Gastrocnemius medialis (tissue), 4 donors: ENCODE measurements around the gene SCYL1. TPM values are rescaled to one million over a fixed set of nuclear protein-coding genes. Genes with fewer than 3 reads are reported as not detected.

Source experiments
- ATAC-seq, 2 donors: fragments of 150-250 bp; one replicate each; pipeline ENCODE4 v1.9.1; 2016
- DNase-seq, 2 donors: peaks; one replicate each; pipeline ENCODE4 v3.0.0-alpha.2; 2019
- H3K27ac ChIP-seq, 4 donors: fragments of 200-600 bp; sonication (generic); 1 replicate in 1 of 4; 2 replicates in 3 of 4; pipeline ENCODE4 v1.5.1; 2016 to 2018; ENCODE audit warnings: mild to moderate bottlenecking in 2 of 4, moderate library complexity in 1 of 4
- H3K27me3 ChIP-seq, 3 donors: fragments of 200-600 bp; sonication (generic) in 2 of 3; 1 replicate in 1 of 3; 2 replicates in 2 of 3; pipeline versions ENCODE4 v1.5.1 to v1.6.0; 2016 to 2019; ENCODE audit warnings: mild to moderate bottlenecking in 1 of 3, moderate library complexity in 1 of 3
- H3K36me3 ChIP-seq, 2 donors: fragments of 200-600 bp; sonication (generic) in 1 of 2; one replicate each; pipeline ENCODE4 v1.5.1; 2017 to 2018
- H3K4me1 ChIP-seq, 2 donors: fragments of 200-600 bp; sonication (generic) in 1 of 2; one replicate each; pipeline ENCODE4 v1.5.1; 2016 to 2017; ENCODE audit warnings: mild to moderate bottlenecking in 2 of 2
- H3K4me3 ChIP-seq, 4 donors: fragments of 200-600 bp; sonication (generic) in 3 of 4; 1 replicate in 1 of 4; 2 replicates in 3 of 4; pipeline ENCODE4 v1.5.1; 2016 to 2019; ENCODE audit warnings: mild to moderate bottlenecking in 2 of 4
- H3K9me3 ChIP-seq, 3 donors: fragments of 200-600 bp; sonication (generic) in 2 of 3; 1 replicate in 1 of 3; 2 replicates in 2 of 3; pipeline ENCODE4 v1.5.1; 2016 to 2019
- CTCF ChIP-seq, 5 experiments: fragments of 450-650 bp in 3 of 5; fragments of 200-600 bp in 2 of 5; sonication (generic) in 2 of 5; IDR thresholded peaks in 4 of 5; conservative IDR thresholded peaks in 1 of 5; 1 replicate in 4 of 5; 2 replicates in 1 of 5; pipeline ENCODE4 v1.5.1; 2016 to 2019; ENCODE audit warnings: antibody characterized with exemption in 5 of 5, mild to moderate bottlenecking in 3 of 5, moderate library complexity in 3 of 5
- POLR2A ChIP-seq, 2 donors: fragments of 450-650 bp; IDR thresholded peaks; one replicate each; pipeline ENCODE4 v1.6.1; 2017; ENCODE audit warnings: antibody characterized with exemption in 2 of 2, mild to moderate bottlenecking in 2 of 2, moderate library complexity in 2 of 2
- in situ Hi-C, 4 donors: fragments of 200-750 bp; cut with MboI; loops; one replicate each; pipeline versions ENCODE4 v1.15.0 to v1.8.0; 2017; ENCODE audit warnings: low sequenced_read_pairs in 4 of 4
- intact Hi-C: fragments of 100-400 bp; cut with DNase I; formaldehyde crosslinking; loops from one replicate; pipeline ENCODE4 v1.15.1; 2023; ENCODE audit warnings: low total_unique reads
- total RNA-seq, 4 donors: library from RNA; depleted of rRNA; stranded (reverse); fragments of >200 nt; gene quantifications; one replicate each; pipeline versions ENCODE4 v1.1.0 to v1.2.3, GENCODE V29; 2016

The SCYL1 gene
- total RNA-seq, 4 donors from 2014 or later: 120 to 162 (median 133) TPM

DNA sequence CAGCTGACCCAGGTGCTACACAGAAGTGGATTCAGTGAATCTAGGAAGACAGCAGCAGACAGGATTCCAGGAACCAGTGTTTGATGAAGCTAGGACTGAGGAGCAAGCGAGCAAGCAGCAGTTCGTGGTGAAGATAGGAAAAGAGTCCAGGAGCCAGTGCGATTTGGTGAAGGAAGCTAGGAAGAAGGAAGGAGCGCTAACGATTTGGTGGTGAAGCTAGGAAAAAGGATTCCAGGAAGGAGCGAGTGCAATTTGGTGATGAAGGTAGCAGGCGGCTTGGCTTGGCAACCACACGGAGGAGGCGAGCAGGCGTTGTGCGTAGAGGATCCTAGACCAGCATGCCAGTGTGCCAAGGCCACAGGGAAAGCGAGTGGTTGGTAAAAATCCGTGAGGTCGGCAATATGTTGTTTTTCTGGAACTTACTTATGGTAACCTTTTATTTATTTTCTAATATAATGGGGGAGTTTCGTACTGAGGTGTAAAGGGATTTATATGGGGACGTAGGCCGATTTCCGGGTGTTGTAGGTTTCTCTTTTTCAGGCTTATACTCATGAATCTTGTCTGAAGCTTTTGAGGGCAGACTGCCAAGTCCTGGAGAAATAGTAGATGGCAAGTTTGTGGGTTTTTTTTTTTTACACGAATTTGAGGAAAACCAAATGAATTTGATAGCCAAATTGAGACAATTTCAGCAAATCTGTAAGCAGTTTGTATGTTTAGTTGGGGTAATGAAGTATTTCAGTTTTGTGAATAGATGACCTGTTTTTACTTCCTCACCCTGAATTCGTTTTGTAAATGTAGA, 24.3 kb upstream of the SCYL1 start:
- H3K27me3 ChIP-seq: no peaks in the 10 kb centered on the region
- peaks cover 30 to 58% of the 10 kb centered on the region in 2 donors for H3K36me3 ChIP-seq
- H3K9me3 ChIP-seq: no peaks in the 10 kb centered on the region
- ATAC-seq: no peak
- peak overlapping the region; percentile 81 to 93 (median 91) for H3K4me3 ChIP-seq
- peak overlapping the region; percentile 91 to 99 (median 94) for H3K27ac ChIP-seq
- TF ChIP-seq CTCF (IDR thresholded peaks at IDR 0.05 in 4 of 5, conservative IDR thresholded peaks at IDR 0.05 in 1 of 5) (no peak), POLR2A (IDR thresholded peaks at IDR 0.05) (peak in 1 of 2 donors; percentile 48)
- in situ Hi-C loops: loop anchor here in 1 of 4 donors (10.0 kb wide), 1 partner anchor 76 kb away; the partner anchor contains the start of gene NEAT1
- no peak for DNase-seq
- H3K4me1 ChIP-seq: peaks cover 30 to 31% of the 10 kb centered on the region in 2 donors
- intact Hi-C loops: no loop called here

- intact Hi-C loops (no loop called here), in situ Hi-C loops (loop anchor here in 1 of 4 donors (10.0 kb wide), 1 partner anchor 76 kb away; the partner anchor contains the start of gene NEAT1)
- peaks cover 28 to 29% of the 10 kb centered on the region in 2 donors for H3K4me1 ChIP-seq
- no peak for DNase-seq
- H3K4me3 ChIP-seq: peak overlapping the region; percentile 81 to 93 (median 91)
- TF ChIP-seq POLR2A (IDR thresholded peaks at IDR 0.05): no peak
- TF ChIP-seq CTCF (IDR thresholded peaks at IDR 0.05 in 4 of 5, conservative IDR thresholded peaks at IDR 0.05 in 1 of 5): no peak
- no peak for ATAC-seq
- H3K36me3 ChIP-seq: peaks cover 30 to 63% of the 10 kb centered on the region in 2 donors
- H3K27me3 ChIP-seq: no peaks in the 10 kb centered on the region
- H3K9me3 ChIP-seq: no peaks in the 10 kb centered on the region
- H3K27ac ChIP-seq: peak overlapping the region; percentile 91 to 99 (median 94)
These were observed 23.8 kb upstream of the SCYL1 start for GRCh38 chr11:65501186-65501471.

DNA sequence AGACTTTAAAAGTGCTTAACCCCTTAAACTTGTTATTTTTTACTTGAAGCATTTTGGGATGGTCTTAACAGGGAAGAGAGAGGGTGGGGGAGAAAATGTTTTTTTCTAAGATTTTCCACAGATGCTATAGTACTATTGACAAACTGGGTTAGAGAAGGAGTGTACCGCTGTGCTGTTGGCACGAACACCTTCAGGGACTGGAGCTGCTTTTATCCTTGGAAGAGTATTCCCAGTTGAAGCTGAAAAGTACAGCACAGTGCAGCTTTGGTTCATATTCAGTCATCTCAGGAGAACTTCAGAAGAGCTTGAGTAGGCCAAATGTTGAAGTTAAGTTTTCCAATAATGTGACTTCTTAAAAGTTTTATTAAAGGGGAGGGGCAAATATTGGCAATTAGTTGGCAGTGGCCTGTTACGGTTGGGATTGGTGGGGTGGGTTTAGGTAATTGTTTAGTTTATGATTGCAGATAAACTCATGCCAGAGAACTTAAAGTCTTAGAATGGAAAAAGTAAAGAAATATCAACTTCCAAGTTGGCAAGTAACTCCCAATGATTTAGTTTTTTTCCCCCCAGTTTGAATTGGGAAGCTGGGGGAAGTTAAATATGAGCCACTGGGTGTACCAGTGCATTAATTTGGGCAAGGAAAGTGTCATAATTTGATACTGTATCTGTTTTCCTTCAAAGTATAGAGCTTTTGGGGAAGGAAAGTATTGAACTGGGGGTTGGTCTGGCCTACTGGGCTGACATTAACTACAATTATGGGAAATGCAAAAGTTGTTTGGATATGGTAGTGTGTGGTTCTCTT, 23.2 kb upstream of the SCYL1 start:
- no peaks in the 10 kb centered on the region for H3K9me3 ChIP-seq
- no peak for ATAC-seq
- H3K36me3 ChIP-seq: peaks cover 30 to 66% of the 10 kb centered on the region in 2 donors
- in situ Hi-C loops: loop anchor here in 1 of 4 donors (10.0 kb wide), 1 partner anchor 77 kb away; the partner anchor contains the start of gene NEAT1
- intact Hi-C loops: no loop called here
- peak in 1 of 5 experiments; percentile 9 for TF ChIP-seq CTCF (IDR thresholded peaks at IDR 0.05 in 4 of 5, conservative IDR thresholded peaks at IDR 0.05 in 1 of 5)
- peak in 1 of 2 donors; percentile 7 for TF ChIP-seq POLR2A (IDR thresholded peaks at IDR 0.05)
- H3K27me3 ChIP-seq: no peaks in the 10 kb centered on the region
- peak overlapping the region; percentile 91 to 99 (median 94) for H3K27ac ChIP-seq
- peak overlapping the region; percentile 81 to 93 (median 91) for H3K4me3 ChIP-seq
- no peak for DNase-seq
- H3K4me1 ChIP-seq: peaks cover 28% of the 10 kb centered on the region in 2 donors

- Histone ChIP-seq H3K27me3 (no peaks in the 10 kb centered on the region), H3K9me3 (no peaks in the 10 kb centered on the region), H3K4me3 (peak overlapping the region; percentile 81 to 93 (median 91)), H3K36me3 (peaks cover 30 to 66% of the 10 kb centered on the region in 2 donors), H3K27ac (peak overlapping the region; percentile 91 to 99 (median 94)), H3K4me1 (peaks cover 28 to 29% of the 10 kb centered on the region in 2 donors)
- intact Hi-C loops (no loop called here), in situ Hi-C loops (loop anchor here in 1 of 4 donors (10.0 kb wide), 1 partner anchor 77 kb away; the partner anchor contains the start of gene NEAT1)
- DNase-seq (no peak), ATAC-seq (no peak)
- TF ChIP-seq CTCF (IDR thresholded peaks at IDR 0.05 in 4 of 5, conservative IDR thresholded peaks at IDR 0.05 in 1 of 5) (no peak), POLR2A (IDR thresholded peaks at IDR 0.05) (no peak)
These were observed 22.7 kb upstream of the SCYL1 start for GRCh38 chr11:65502274-65502554.
